Measurements from ENCODE around the gene PGLYRP4. TPM values are rescaled to one million over a fixed set of nuclear protein-coding genes. Genes with fewer than 3 reads are reported as not detected.

The PGLYRP4 gene
- polyA plus RNA-seq, 3 donors from 2014 or later: not detected

DNA sequence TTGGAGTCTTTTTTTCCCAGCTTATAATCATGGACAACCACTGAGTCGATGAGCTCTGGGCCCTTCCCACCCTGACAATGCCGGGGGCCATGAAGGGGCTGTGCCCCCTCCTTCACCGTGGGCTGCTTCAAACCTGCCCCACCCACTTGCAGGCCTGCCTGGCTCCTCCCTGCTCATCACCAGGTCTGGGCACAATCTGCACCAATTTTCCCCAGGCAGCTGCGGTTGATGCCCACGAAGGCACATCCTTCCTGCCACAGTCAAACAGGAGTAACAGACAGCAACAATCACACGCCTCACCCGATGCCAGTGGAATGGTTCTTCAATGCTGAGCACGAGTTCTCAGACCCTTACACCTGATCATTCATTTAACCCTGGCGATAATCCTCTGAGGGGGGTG, 54.8 kb downstream of the PGLYRP4 start:
- H3K36me3 Mint-ChIP-seq: no peaks in the 10 kb centered on the region
- no peaks in the 10 kb centered on the region for H3K9me3 Mint-ChIP-seq
- no peak for DNase-seq
- peaks cover 4 to 6% of the 10 kb centered on the region in 2 donors for H3K4me1 Mint-ChIP-seq
- no peak overlapping the region for H3K4me3 Mint-ChIP-seq
- H3K27ac Mint-ChIP-seq: no peak overlapping the region
- H3K27me3 Mint-ChIP-seq (ENCODE audit: low read depth in 3 of 3): peaks cover under 1 to 11% (median under 1%) of the 10 kb centered on the region in 3 donors

DNA sequence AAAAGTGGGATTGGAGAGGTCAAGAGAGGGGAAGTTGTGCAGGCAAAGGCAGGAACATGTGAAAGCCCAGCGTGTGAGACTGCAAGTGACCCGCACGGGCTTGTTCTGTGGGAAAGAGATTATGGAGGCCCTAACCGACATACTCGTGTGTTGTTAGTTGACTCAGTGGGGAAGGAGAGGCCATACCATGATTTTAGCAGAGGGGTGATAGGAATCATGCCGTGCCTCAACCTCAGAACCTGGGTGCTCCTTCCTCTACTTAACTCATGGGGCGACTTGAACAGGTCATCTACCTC, 55.2 kb downstream of the PGLYRP4 start:
- Mint-ChIP-seq H3K36me3 (no peaks in the 10 kb centered on the region), H3K27ac (no peak overlapping the region), H3K4me3 (no peak overlapping the region), H3K9me3 (no peaks in the 10 kb centered on the region), H3K27me3 (ENCODE audit: low read depth in 3 of 3) (peaks cover 0 to 11% (median under 1%) of the 10 kb centered on the region in 3 donors), H3K4me1 (peaks cover 4 to 6% of the 10 kb centered on the region in 2 donors)
- no peak for DNase-seq

DNA sequence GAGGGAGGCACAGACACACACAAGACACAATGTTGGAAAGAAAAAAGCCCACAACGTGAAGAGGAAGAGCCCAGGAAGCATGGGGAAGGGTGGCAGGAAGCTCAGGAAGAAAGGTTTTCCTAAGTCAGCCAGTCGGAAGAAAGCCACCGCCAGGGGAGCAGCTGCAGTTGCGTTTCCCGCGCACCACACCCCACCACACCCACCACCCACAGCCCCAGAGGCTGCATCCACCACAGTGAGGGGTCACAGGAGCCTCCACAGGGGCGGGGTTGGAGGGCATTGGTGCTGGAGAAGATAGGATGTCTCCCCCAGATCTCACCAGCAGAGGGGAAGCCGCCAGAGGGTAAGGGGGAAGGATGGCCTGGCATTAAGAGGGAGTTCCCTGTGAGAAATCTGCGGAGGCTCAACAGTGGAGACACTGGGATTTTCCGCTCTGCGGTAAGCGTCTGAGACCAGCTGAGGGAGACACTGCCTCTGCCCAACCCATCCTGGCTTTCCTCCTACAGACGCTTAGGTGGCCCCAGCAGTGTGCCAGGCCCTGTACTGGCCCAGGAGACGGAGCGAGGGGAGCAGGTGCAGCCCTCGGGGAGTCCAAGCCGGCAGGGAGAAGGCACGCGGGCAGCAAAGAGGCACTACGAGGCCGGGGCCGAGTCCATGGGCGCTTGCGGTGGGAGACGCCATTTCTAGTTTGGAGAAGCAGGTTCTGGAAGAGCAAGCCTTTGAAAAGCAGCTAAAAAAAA, 55.7 kb downstream of the PGLYRP4 start:
- H3K36me3 Mint-ChIP-seq: no peaks in the 10 kb centered on the region
- no peak overlapping the region for H3K4me3 Mint-ChIP-seq
- H3K9me3 Mint-ChIP-seq: no peaks in the 10 kb centered on the region
- no peak for DNase-seq
- H3K27me3 Mint-ChIP-seq (ENCODE audit: low read depth in 3 of 3): peaks cover 0 to 11% (median 2%) of the 10 kb centered on the region in 3 donors
- H3K27ac Mint-ChIP-seq: no peak overlapping the region
- peaks cover 4 to 6% of the 10 kb centered on the region in 2 donors for H3K4me1 Mint-ChIP-seq

DNA sequence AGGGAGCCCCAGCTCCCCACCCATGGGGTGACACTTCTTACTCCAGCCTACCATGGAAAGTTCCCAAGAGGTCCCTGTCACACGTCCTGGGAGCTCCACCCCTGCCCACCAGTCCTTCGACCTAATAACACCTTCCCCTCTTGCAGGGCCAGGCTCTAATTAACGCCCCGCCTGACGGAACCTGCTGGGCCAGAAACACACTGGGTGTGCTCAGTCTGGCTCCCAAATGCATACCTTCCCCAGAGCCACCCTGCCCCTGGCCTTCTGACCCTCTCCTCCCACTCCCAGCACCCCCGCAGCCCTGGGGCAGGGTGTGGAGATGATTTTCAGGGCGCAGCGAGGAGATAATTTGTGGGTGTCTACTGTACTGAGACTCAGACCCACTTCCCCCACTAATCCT, 56.5 kb downstream of the PGLYRP4 start:
- no peak for DNase-seq
- H3K27me3 Mint-ChIP-seq (ENCODE audit: low read depth in 3 of 3): peaks cover 0 to 9% (median 2%) of the 10 kb centered on the region in 3 donors
- no peak overlapping the region for H3K27ac Mint-ChIP-seq
- H3K4me3 Mint-ChIP-seq: no peak overlapping the region
- H3K36me3 Mint-ChIP-seq: no peaks in the 10 kb centered on the region
- H3K4me1 Mint-ChIP-seq: peaks cover 4 to 6% of the 10 kb centered on the region in 2 donors
- H3K9me3 Mint-ChIP-seq: no peaks in the 10 kb centered on the region

DNA sequence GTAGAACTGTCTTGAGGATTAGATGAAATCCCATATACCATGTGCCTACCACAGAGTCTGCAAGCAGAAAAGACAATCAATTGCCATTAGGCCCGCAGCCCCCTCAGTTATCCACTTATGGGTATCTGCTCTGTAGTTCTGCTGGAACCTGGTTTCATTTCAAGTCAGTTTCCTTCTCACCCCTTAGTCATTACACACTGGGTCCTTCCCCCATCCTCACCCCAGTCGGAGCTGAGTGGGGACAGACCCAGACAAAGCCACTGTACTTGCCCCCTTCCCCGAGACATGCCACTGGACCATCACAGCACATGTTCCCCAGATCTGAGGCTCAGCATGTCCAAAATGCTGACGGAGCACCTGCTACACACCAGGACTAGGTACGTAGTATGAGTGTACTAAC, 57.1 kb downstream of the PGLYRP4 start:
- Mint-ChIP-seq H3K36me3 (no peaks in the 10 kb centered on the region), H3K9me3 (no peaks in the 10 kb centered on the region), H3K27me3 (ENCODE audit: low read depth in 3 of 3) (peaks cover 0 to 9% (median 2%) of the 10 kb centered on the region in 3 donors), H3K27ac (no peak overlapping the region), H3K4me3 (no peak overlapping the region), H3K4me1 (peaks cover 4 to 6% of the 10 kb centered on the region in 2 donors)
- DNase-seq: no peak

DNA sequence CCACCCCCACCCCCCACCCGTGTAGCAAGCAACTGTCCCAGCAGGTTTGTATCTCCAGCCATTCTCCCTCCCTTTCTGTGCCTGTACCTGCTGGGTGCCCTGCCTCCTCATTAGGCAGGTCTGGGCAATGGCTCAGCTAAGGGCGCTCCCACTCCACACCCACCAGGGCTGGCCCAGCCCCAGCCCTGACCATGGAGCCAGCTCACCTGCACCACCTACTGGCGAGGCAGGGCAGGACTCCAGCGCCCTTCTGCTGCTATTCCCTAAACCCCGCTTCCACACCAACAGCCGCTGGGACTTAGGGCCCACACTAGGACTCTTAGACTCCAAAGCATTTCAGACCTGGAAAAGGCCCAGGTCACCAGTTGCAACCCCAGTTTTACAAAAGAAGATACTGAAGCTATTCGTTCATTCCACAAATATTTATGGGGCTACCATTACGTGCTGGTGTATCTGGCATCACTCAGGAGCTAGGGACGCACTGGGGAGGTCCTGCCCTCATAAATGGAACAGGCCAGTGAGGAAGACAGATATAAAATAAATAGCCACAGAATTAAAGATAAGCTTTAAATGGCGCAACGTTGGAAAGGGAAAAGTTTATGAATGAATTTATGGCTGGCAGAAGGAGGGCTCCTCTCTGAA, 59.9 kb downstream of the PGLYRP4 start:
- no peaks in the 10 kb centered on the region for H3K9me3 Mint-ChIP-seq
- H3K27me3 Mint-ChIP-seq (ENCODE audit: low read depth in 3 of 3): peaks cover 0 to 2% (median 2%) of the 10 kb centered on the region in 3 donors
- H3K4me1 Mint-ChIP-seq: peaks cover under 1% of the 10 kb centered on the region in 2 donors
- H3K27ac Mint-ChIP-seq: no peak overlapping the region
- no peak for DNase-seq
- H3K36me3 Mint-ChIP-seq: no peaks in the 10 kb centered on the region
- no peak overlapping the region for H3K4me3 Mint-ChIP-seq

Other genes starting within 250 kb of the PGLYRP4 start
- gene SPRR2F, start 235.3 kb downstream of the PGLYRP4 start, polyA plus RNA-seq: not detected
- not detected for gene SPRR2G, start 198.0 kb downstream of the PGLYRP4 start, polyA plus RNA-seq
- not detected for gene LELP1, start 145.4 kb downstream of the PGLYRP4 start, polyA plus RNA-seq
- gene PRR9, start 131.3 kb downstream of the PGLYRP4 start, polyA plus RNA-seq: not detected
- gene LORICRIN, start 89.2 kb downstream of the PGLYRP4 start, polyA plus RNA-seq: not detected
- gene PGLYRP3, start 35.9 kb downstream of the PGLYRP4 start, polyA plus RNA-seq: not detected
- gene S100A9, start 9.0 kb upstream of the PGLYRP4 start, polyA plus RNA-seq: 100 to 1,000 TPM in 1 of 3 donors, 10 to 100 TPM in 2; 38.1 to 109 (median 86.0) TPM
- gene S100A12, start 26.8 kb upstream of the PGLYRP4 start, polyA plus RNA-seq: 1 to 10 TPM in 2 of 3 donors, under 1 TPM in 1; 0.87 to 3.8 (median 2.6) TPM
- 10 to 100 TPM; 20.3 to 43.5 (median 40.3) TPM for gene S100A8, start 42.2 kb upstream of the PGLYRP4 start, polyA plus RNA-seq
- not detected for gene S100A7A, start 67.7 kb upstream of the PGLYRP4 start, polyA plus RNA-seq
- not detected for gene S100A7, start 111.8 kb upstream of the PGLYRP4 start, polyA plus RNA-seq
- 100 to 1,000 TPM; 472 to 828 (median 543) TPM for gene S100A6, start 187.2 kb upstream of the PGLYRP4 start, polyA plus RNA-seq
- gene S100A5, start 192.1 kb upstream of the PGLYRP4 start, polyA plus RNA-seq: under 1 TPM in 1 of 3 donors, not detected in 2; 0.68 TPM
- gene S100A4, start 197.0 kb upstream of the PGLYRP4 start, polyA plus RNA-seq: 1,000 to 10,000 TPM; 1,846 to 2,303 (median 2,006) TPM
- not detected for gene S100A3, start 200.4 kb upstream of the PGLYRP4 start, polyA plus RNA-seq
- under 1 TPM in 1 of 3 donors, not detected in 2; 0.83 TPM for gene S100A2, start 217.0 kb upstream of the PGLYRP4 start, polyA plus RNA-seq